Kidney glomerular epithelial cell (primary cell): ENCODE measurements around the gene NXPH2.
"Not testable (repeated sequence)": the region's sequence is repeated elsewhere in the genome, so short reads cannot be mapped to it uniquely, and the experiment has no call there.

Experiments
- DNase-seq: peaks from one replicate; lab custom pipeline; 2025; lab: John Stamatoyannopoulos, UW

Gene NXPH2

DNA sequence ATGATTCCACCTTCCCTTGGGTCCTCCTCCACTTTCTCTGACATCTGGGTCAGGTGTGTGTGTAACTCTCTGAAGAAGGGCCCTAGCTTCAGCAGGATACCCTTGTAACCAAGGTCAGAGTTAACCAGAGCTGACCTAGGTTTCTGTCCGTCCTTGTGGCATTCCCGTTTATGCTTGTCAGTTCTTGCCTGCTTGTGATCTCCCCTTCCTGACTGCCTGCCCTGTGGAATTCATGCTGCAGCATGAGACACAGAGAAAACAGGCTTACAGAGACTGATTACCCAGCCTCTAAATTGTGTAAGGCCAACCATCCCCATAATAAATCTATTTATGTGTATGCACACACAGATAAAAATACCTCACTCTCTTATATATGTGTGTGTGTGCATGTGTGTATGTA, 22.8 kb downstream of the NXPH2 start:
- no peak for DNase-seq

- DNase-seq, result no peak
These were observed 27.8 kb downstream of the NXPH2 start for GRCh38 chr2:138752197-138752956.

GRCh38 chr2:138744713-138745112, 35.5 kb downstream of the NXPH2 start:
- DNase-seq, result no peak

DNA sequence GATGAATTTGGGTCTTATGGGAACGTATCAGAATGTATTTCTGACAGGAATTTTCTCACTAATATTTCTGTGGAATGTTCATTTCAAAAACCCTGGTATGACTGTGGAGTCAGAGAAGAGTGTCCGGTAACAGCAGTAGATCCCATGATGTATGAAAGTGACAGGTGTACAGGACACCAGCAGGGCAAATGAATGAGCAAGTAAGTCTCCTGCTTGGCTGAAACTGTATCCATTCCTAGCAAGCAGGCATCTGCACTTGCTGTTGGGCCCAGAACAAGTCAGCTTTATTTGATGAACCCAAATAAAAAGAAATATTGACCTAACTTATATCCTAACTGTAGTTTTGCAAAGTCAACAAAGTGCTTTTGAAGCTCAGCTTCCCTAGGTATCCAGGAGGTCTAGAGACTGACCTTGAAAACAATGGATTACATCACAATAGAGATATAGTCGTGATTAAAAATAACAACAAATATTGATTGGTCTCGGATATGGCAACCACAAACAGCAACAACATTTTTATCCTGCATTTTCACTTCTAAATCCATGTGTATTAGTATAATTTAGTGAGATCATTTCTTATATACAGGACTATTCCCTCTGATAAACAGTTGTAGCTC, 37.6 kb downstream of the NXPH2 start:
- no peak for DNase-seq

DNA sequence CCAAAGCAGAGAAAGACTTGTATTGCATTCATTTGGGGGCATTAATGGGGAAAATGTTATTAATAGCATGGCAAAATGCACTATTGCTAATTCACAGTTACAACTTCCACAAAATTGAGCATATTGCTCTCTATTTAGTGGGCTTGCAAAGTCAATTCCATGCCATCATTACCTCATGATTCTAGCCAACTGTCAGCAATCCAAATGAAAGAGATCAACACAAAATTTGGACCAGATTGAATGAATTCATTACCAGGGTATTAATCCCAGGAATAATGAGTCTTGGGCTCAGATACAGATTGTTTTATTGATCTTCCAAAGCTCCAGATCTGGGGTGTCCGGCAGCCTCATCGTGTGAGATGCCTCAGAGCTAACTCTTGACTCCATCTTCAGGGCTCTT, 38.3 kb downstream of the NXPH2 start:
- no peak for DNase-seq

DNA sequence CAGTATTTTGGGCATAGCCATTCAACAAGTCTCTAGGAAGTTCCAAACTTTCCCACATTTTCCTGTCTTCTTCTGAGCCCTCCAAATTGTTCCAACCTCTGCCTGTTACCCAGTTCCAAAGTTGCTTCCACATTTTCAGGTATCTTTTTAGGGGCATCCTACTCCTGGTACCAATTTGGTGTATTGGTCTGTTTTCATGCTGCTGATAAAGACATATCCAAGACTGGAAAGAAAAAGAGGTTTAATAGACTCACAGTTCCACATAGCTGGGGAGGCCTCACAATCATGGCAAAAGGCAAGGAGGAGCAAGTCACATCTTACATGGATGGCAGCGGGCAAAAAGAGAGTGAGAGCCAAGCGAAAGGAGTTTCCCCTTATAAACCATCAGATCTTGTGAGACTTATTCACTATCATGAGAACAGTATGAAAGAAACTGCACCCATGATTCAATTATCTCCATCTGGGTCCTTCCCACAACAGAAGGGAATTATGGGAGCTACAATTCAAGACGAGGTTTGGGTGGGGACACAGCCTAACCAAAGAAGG, 43.1 kb downstream of the NXPH2 start:
- not testable (repeated sequence) for DNase-seq

- no peak for DNase-seq
These were observed 47.5 kb downstream of the NXPH2 start for GRCh38 chr2:138732651-138733050.

DNA sequence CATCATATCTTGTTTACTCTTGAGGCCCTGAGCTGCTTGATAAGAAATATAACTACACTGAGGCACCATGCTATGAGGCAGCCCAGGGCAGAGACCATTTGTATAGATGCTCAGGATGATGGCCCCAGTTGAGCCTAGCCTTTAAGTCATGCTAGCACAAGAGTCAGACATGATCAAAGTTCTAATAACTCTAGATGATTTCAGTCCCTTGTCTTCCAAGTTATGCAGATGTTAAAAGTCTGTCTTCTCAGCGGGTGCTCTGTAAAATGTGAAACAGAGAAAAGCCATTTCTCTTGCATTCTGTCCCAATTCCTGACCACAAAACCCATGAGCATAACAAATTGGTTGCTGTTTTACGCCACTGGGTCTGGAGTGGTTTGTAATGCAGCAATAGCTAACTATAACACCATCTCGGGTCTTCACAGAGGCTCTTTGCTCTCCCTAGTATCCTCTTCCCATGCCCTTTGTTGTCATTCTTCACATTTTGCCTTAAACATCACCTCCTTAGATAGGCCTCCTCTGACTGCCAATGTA, 49.6 kb downstream of the NXPH2 start:
- DNase-seq, result no peak

- no peak for DNase-seq
These were observed 52.2 kb downstream of the NXPH2 start for GRCh38 chr2:138727956-138728355.

- no peak for DNase-seq
These were observed 53.5 kb downstream of the NXPH2 start for GRCh38 chr2:138726681-138727080.

DNA sequence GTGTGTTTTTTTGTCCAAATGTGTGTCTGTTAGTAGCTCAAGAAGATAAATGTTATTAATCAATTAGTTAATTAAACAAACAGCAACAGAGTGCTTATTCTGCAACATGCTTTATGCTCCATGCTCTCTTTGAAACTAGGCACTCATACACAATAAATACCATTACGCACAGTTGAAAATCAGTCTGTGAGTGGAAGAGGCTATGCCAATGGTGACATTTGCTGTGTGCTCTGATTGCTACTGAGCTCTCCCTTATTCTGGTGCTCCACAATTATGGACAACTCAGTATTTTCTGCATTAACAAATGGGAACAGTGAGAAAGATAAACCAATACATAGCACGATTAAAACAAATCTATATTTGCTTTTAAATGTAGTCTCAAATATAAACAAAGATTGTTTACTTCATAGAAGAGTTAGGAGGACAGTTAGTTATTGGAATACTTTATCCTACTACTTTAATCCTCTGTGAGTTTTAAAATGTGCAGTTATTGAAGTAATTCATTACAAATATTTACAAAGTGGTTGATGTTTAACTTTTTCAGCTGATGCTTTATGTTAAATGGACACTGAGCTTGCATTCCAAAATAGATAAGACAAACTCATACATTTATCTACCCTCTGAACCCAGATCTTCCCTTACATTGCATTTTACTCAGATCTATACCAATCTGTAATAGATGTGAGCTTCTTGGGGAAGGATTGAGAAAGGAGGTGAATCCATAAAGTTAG, 55.3 kb downstream of the NXPH2 start:
- no peak for DNase-seq

DNA sequence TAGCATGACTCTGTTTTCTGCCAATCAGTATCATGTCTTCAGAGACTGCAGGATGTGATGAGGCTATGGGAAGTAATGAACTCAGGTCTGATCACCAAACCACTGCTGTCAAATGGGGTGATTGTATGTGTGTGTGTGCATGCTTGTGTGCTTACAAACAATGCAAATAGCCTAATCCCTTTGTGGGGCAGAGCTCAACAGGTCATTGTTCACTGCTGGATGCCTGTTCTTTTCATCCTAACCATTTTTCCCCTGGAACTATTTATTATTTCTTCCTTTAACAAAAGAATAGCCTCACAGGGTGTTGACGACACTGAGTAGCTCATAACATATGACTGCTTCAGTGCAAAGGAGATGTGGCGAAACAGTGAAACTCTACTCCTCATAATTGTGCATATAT, 55.9 kb downstream of the NXPH2 start:
- no peak for DNase-seq

DNA sequence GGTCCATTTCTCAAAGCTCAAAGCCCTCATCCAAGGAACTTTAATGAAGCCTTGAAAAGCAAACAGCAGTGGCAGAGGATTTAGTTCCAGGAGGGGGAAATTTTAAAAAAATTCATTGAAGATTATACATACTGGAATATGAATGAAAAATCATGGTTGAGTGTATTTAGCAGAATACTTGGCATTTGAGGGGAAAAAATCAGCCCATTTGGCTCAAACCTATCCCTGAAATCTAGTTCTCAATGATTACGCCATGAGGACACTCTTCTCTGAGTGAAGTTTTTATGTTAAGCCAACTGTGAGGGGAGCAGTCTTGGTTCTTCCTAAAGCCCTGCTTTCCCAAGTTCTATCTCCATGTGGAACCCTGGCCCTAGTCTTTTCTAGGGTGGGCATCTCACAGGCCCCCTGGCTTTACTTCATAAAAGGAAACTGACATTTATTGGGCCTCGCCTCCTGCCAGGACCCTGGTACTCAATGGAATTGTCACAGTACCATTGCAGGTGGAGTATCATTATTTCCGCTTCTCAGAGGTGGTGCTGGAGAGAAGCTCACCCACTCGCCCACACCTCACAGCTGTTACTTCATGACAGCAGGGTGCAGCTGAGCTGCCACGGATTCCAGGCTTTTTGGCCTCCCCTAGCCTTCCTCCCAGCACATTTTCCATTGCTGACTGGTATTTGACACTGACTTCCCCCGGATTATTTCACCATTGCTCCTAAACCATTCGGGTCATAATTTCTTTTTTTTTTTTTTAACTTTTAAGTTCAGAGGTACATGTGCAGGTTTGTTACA, 56.8 kb downstream of the NXPH2 start:
- DNase-seq, result no peak

DNA sequence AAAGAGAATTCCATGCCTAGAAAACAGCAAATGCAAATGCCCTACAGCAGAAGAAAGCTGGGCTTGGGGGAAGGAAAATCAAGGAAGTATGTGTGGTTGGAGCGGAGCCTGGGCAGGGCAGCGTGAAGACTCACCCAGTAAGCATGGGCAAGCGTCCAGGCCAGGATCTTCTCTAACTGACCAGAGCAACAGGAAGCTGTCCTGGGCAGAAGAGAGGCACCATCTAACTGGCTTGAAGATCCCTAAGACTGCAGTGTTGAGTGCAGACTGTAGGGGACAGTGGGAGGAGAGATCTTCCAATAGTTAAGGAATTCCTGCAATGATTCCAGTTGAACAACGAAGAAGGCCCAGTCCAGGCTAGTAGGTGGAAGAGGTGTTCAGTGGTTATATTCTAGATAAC, 57.9 kb downstream of the NXPH2 start:
- peak; percentile 10 for DNase-seq

- DNase-seq, result no peak
These were observed 60.0 kb downstream of the NXPH2 start for GRCh38 chr2:138720035-138720838.

DNA sequence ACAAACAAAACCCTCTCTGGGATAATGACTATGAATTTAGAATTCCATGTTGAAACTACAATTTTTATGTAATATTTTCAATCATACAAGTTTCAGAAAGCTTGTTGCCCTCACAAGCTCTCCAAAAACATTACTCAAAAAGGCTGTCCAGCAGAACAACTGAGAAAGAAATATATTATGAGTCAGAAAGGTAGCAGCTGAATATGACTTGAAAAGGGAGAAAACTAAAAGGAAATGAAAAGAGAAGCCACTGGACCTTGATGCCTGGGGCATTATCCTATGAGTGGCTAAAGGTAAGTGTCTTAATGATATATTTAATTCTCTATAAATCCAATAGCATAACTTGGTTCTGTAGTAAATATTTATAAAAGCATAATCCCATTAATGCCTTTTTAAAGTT, 61.8 kb downstream of the NXPH2 start:
- no peak for DNase-seq

- DNase-seq, result no peak
These were observed 64.0 kb downstream of the NXPH2 start for GRCh38 chr2:138716183-138716582.

GRCh38 chr2:138713504-138713903, 66.7 kb downstream of the NXPH2 start:
- DNase-seq, result no peak

DNA sequence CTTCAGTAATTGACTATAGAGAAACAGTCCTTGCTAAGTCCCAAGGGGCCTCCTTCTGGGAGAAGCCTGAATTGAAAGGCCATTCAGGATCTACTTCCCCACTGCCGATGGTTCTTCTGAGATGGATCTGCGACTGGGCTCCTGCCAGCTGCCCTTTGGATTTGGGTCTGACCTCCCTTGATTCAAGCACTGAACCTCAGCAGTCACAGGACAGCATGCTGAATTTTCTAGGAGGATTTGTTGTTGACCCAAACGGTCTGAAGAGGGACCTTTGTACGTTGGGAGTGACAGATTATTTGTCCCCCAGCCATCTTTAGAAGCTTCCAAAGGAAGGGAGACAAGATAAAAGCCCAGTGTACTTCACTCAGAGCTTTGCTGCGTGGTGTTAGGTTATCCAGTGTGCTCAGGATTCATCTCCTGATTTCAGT, 67.1 kb downstream of the NXPH2 start:
- no peak for DNase-seq

GRCh38 chr2:138712212-138712979, 67.8 kb downstream of the NXPH2 start:
- no peak for DNase-seq
